GM19025 (cell line): ENCODE measurements around the gene KPNA2.

ENCODE experiments used
- ATAC-seq: cut with Tn5 transposase; IDR thresholded peaks from one replicate; pipeline ENCODE4 v1.9.1; 2021; ENCODE audit warnings: mild to moderate bottlenecking, low read depth, moderate library complexity; ENCODE audit not compliant: unreplicated experiment

The KPNA2 gene

DNA sequence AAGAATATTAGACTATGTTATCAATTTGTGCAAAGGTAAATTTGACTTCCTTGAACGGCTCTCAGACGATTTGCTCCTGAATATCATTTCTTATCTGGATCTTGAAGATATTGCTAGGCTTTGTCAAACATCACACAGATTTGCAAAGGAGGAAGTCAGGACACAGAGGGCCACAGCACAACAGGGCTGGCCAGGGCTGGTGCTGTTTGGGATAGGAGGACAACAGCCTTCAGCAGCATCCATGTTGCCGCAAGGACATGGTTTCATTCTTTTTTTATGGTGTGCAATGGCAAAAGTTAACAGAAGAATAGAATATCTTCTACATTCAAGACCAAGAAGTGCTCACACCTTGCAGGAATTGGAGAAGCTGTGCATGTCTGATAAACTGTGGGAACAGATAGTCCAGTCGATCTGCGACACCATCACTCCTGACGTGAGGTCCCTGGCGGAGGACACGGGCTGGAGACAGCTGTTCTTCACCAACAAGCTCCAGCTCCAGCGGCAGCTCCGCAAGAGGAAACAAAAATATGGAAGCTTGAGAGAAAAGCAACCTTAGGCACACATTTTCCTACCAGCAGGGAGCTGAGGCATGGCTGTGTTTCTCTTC is 59.8 kb downstream of the KPNA2 start:
- no peak for ATAC-seq

GRCh38 chr17:68096111-68096510 is 60.6 kb downstream of the KPNA2 start:
- ATAC-seq, result no peak
